GM19324 (cell line): ENCODE measurements around the gene PDE4D.
"Not testable (repeated sequence)": the region's sequence is repeated elsewhere in the genome, so short reads cannot be mapped to it uniquely, and the experiment has no call there.

Experiments
- ATAC-seq: cut with Tn5 transposase; IDR thresholded peaks from one replicate; pipeline ENCODE4 v1.9.1; 2021; ENCODE audit warnings: mild to moderate bottlenecking, moderate library complexity; ENCODE audit not compliant: unreplicated experiment, low FRiP score

Gene PDE4D

DNA sequence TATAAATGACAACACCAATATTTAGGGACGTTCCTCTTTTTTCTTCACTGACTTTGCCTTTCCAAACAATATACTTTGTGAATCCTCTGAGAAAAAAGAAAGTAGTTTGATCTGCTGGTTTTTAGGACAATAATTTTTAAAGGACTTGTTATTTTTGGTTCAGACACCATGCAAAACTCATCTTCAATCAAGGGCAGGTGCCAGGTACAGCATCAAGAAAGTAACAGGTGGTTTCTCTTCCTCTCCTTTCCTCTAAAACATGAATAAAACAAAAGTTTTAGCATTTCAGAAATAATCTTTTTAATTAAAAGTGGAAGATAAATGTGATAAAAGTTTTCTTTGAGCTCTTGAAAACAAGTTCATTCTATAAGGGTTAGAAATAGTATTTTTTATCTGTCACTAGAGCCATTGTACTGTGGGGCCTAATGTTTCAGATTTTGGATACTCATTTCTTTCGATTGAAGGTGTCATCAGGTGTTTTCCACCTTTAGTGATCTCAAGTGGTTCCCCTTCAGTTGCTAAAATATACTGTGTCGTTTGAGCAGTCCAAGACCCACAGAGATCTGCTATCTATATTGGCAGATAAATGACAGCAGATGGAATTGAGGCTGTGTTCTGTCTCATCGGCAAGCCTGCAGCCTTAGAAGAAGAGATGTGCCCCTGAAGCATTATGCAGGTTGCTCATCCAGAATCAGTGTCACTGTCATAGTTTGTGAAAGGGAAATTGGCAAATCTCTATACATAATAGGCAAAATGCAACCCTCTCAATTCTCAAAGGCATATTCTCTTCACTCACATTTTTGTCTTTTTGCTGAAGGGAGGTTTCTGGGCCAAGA is 499.7 kb downstream of the PDE4D start:
- ATAC-seq, result no peak

DNA sequence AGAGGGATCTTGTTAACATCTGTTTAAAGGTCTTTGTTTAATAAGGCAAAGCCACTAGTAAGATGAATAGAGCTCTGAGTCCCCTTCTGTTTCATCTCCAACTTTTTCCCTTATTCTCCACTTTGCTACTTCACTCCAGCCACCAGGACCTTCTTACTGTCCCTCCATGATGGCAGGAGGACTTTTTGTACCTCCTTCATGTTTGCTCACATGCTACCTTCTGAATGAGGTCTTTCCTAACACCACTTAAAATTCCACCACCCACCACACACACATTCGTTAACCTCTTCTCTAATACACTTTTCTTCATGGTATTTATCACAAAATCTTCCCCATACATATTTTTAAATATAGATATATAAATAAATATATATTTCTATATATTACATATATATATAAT is 501.9 kb downstream of the PDE4D start:
- no peak for ATAC-seq

DNA sequence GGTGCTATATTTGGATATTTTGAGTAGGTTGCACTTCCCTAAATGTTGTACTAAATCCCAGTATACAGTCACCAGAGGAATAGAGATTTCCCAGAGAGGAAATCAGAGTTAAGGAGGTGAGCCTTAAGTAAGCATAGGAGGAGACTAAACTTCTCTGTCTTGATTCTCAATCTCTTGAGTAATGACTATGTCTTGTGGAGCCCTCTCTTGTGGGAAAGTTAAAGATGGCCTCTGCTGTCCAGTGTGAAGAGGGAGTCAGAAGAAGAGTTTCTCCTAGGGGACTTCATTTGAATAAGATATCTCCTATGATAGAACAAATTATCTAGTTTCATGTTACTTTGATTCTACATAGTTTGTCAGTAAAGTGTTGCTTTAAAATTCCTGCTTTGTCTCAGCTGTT is 502.5 kb downstream of the PDE4D start:
- ATAC-seq, result no peak

DNA sequence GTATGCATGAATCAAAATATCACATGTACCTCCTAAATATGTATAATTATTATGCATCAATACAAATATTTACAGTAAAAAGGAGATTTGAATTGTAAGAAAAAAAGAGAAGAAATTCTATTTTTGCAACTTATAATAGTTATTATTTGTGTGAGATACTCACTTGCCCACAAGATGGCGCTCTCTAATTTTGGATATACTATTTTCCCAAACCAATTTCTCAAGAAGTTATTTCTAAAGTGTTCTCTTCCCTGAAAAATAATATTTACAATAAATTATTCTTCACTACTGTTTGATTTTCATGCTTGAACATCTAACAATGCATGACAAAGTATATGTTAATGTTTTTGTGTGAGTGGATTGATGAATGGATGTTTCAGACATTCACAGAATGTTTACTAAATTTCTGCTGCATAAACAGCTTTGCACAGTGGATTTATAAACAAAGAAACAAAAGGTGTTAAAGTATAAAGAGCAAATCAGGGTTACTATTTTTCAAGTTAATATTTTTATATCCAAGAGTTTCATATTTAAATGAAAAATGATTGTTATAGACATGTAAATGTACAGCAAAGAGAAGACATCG is 503.4 kb downstream of the PDE4D start:
- no peak for ATAC-seq

DNA sequence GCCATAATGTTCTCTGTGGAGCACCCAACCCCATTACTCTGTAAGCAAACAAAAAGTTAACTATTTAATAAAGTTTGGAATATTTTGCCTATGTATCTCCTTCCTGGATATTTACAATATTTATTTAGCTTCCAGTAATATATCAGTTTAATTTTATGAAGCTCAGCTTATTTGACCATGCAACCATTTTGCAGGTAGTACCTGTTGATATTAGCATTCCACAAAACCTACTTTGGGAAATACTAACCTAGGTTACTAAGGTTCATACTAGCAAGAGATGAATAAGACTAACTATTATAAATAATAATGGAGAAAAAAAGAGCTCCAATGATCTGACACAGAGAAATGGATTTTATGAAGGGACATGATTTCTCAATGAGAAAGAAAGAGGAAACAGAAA is 506.4 kb downstream of the PDE4D start:
- ATAC-seq, result no peak

DNA sequence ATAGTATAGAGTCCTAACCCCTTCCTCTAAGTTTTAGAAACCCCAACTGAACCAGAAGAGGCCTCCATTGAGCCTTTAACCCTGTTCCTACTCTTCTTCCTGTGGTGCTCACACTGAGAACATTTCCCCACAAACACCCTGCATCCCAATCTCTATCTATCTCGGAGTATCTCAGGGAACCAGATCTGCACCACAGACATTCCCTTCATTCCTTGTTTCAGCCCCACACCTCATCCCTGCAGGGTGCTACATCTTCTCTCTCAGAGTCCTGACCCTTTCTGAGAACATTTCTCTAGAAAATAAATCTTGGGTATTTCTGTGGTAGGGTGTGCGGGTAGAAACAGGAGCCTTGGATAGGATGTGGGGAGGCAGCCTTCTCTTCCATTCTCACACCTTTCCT is 507.8 kb downstream of the PDE4D start:
- no peak for ATAC-seq

DNA sequence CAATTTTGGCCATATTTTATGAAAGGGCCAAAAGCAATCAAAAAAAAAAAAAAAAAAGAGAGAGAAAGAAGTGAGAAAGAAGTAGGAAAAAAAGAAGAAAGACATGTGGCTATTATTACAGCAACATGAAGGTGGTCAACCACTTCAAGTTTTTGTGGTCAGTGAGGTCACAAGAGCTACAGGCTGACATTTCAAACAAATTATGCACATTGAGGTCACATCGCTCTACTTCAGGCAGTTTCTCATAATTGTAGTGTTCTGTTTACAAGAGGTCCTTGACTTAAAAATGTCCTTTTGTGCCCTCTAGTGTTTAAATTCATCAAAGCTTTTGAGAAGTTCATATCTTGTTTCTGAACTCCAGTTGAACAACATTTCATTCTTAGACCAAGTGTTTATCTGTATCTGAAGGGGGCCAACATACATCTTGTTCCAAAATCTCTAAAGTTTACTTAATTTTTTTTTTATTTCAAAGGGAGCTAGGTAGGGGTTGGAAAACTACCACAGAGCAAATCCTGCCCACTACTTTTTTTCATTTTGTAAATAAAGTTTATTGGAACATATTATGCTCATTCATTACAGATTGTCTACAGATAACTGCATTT is 513.1 kb downstream of the PDE4D start:
- peak; percentile 99 for ATAC-seq

DNA sequence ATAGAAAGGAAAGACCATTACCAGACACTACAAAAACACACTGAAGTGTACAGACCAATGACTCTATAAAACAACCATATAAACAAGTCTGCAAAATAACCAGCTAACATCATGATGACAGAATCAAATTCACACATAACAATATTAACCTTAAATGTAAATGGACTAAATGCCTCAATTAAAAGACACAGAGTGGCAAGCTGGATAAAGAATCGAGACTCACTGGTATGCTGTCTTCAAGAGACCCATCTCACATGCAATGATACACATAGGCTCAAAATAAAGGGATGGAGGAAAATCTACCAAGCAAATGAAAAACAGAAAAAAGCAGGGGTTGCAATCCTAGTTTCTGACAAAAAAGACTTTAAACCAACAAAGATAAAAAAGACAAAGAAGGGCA is 519.5 kb downstream of the PDE4D start:
- not testable (repeated sequence) for ATAC-seq

DNA sequence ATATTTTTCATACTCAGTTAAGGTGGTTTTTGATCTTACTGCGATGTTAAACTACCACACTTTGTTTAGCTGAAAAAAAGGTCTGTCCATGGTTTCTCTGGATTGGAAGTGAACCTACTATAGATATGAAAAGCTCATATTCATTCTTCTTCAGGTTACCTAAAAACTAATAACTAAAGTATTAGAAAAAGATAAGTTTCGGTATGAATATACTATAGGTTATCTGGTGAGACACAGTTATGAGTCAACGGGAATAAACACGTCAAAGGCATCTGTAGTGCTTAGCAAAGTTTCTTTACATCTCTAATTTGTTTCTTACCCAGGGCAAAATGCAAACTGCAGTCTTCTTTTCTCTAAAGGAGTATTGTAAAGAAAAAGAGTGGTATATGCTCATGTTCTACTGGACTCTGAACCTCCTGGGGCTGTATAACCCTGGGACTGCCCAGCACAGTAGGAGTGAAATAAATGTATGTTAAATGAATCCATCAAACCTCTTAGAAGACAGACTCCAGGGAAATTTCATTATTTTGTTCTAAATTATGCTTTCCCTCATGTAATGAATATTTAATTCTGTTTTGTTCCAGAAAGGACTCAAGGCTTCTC is 521.9 kb downstream of the PDE4D start:
- ATAC-seq, result no peak

DNA sequence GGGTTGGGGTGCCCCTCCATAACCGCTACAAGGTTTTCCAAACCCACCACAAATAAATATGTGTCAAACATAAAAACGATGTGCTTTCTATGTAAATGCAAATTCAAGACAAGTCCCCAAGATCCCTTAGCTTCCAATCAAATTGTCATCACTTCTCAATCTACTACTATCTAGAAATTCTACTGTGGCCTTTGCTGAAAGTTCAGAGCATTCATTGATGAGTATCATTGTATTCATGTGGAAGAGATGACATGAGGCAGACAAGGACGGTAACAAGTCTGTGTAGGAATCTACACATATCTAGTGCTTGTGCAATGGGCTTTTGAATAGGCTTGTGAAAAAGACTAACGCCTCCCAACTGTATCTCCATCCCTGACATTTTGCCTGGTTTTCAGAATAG is 524.6 kb downstream of the PDE4D start:
- ATAC-seq, result no peak

DNA sequence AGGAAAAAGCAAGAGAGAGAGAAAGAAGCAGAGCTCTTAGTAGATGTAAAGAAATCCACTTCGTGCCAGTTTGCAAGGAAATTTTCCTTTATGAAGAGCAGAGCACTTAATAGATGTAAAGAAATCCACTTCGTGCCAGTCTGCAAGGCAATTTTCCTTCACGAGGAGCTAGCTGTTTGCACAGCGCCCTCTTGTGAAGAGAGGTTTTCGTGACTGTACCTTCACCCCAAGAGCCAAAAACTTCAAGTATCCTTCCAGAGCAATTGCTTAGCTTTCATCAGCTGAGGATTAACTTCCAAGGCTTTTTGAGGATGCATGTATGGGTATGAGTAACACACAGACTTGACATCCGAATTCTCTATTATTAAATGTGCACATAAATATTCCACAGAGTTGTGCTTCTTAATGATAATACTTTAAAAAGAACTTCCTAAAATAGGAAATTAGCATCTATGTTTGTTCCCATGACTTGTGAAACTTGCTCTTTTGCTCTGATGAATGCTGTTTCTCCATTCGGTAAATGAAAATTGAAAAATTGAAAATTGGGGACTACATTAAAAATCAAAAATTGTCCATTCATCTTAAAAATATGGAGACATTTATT is 525.6 kb downstream of the PDE4D start:
- no peak for ATAC-seq

DNA sequence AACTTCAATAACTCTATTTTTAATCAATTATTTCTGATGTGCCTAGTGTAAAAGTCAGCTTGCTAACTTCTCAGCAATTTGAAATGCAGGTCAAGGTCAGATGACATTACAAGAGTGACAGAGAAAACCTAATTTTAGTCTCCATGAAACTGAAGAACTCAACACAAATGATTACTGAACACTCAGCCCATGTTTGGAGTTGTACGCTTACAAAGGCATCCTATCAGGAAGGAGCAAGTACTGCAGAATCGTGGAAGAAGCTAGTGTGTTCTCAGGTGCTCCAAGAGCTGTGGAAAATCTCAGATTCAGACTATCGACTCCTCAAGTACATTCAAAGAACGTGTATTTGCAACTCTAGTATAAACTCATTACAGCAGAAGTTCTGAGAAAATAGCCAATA is 526.7 kb downstream of the PDE4D start:
- no peak for ATAC-seq

DNA sequence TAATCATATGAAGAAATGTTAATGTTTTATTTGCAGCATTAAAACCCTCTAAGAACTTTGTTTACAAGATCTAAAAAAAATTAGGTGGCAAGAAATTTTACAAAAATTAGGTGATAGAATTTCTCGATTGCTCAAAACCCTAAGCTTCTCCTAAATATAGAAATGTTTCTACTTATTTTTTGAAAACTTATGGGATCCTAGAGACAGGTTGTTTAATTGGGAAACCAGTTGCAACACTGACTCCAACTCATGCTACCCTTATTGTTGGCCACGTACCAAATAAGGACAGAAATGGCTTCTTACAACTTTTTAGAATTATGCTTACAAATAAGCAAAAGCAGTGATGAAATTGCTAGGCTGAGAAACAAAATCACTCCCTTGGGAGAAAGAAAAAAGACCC is 531.1 kb downstream of the PDE4D start:
- no peak for ATAC-seq

DNA sequence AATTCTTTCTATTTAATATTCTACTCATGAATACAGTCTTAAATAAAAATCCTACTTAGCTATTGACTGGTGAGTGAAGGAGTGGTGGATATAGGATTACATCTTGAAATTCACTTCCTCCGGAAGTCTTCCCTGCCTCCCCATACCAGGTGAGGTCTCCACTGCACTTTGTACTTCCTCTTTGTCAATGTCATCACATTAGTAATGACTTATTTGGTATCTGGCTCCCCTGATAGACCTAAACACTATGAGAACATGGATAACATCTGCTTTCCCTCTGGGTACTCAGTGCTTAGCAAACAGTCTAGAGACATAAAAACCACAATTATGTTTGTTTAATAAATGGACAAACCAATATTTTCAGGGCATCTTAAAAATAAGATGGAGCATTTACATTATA is 532.1 kb downstream of the PDE4D start:
- ATAC-seq, result no peak

DNA sequence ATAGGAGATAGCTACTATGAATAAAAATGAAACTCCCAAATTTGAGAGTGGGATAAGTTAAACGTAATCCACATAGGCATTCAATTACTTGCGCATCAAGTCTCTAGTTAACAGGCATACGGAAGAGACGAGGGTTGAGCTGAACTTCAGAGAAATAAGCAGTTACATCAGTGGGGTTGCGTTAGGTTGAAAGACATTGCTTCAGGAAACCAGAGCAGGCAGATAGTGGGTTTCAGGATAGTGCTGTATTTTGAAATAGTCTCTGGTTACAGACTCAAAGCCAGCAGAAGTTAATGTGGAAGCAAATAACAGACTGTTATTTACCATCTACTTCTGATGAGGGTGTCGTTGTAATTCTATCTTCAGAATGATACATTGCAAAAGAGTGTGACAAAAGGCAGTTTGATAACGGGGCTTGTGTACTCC is 533.4 kb downstream of the PDE4D start:
- ATAC-seq, result no peak

DNA sequence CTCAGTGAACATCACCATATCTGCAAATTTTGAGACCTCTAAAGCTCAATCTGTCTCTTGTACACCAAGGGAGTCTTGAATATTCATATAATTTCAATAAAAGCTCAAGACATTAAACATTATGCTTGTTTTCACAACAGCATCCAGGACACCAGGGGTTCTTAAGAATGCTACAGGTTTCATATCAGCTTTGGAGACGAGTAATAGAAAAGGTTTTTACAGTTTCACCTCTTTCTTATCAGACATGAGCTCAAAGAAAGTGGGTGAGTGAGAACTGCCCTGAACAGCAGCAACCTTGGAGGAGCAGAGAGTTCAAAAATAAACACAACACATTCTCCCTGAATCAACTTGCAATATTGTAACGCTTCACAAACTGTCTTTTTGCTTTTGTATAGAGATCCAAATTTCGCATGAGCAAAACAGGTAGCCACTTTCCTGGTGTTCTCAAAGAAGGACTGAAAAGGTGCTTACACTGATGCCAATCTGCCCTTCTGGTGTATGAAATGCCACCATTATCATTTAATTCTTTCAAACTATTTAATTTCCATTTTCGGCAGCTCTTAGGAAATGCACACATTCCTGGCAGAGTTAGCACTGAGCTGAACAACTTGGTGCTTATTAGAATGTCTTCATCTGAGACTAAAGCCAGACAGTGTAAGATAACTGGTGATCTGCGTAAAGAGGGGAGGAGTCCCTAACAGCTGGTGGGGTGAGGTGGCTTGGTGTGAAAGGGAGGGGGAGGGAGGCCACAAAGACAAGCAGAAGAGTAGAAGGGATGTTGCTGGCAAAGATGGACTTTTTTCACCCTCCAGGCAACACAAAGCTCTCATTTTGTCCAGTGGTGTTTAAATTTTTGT is 535.3 kb downstream of the PDE4D start:
- no peak for ATAC-seq

DNA sequence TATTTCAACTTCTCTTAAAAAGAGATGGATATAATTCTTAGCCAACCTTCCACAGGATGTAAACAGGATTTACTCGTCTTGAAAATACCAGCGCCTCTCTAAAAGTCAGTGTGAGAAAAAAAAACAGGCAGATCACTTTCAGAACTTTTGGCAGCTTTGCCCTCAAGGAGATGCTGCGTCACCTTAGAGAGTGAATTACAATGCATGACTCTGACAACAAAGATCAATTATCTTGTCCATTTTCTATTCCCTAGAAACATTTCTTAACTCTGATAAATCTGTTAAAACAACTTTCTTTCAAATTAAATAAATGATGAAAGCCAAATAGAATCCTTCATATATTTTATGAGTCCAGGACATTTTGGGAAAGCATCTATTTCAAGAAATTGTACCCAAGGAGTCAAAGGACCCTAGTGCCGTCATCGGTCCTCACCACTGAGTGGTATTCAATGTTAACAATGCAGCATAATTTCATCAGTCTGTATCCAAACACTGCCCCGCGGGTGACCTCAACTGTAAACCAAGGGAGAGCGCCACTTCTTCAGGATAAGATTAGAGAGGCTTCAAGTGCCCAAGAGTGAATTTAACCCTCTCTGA is 536.0 kb downstream of the PDE4D start:
- ATAC-seq, result no peak

DNA sequence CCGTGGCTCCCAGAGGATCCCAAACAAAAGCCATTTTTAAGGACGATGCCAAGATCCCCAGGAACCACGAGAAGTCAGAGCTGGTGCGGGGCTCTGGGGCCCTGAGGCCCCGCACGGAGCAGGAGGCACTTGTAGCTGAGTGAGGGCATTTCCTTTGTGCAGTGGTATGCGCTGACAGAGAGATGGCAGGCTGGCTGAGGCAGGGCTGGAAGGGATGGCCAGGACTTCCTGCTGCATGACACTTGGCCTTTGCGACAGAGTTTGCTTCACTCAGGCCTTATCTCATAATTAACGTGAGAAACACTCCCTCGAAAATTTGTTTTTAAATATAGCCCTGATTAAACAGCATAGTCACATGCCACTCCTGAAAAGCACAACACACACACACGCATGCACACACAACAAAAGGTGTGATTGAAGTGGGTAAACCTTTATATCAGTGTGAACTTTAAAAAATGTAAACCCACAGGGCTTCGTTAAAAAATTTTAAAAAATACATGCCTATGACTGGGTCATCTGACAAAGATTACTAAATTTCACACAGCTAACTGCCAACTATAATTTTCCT is 536.6 kb downstream of the PDE4D start:
- no peak for ATAC-seq

DNA sequence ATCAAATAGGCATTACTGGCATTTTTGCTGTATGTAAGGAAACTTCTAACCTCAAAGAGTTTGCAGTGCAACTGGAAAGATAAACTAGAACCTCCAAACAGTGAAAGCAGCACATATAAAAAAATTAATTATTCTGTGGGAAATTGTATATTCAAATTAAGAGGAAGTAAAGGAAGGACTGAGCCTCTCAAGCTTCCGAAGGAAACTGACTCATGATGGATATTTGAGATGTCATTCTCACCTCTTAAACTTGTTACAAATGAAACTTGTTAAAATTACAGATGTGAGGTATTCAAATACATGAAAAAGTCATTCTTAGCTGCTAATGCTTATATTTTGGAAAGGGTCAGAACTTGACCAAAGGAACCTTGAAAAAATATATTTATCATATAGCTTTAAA is 538.7 kb downstream of the PDE4D start:
- ATAC-seq, result no peak
